ENCODE measurements around the gene AGPAT4.

- no peak for TF ChIP-seq CTCF (conservative IDR thresholded peaks at IDR 0.05; ENCODE audit: low read depth, low read length)
- no peak for TF ChIP-seq EZH2 (IDR thresholded peaks at IDR 0.05; ENCODE audit: borderline replicate concordance, low read depth, low read length, poor library complexity, severe bottlenecking)
These were observed 165.8 kb downstream of the AGPAT4 start for GRCh38 chr6:161107779-161108730.

All from A673 (cell line).